ENCODE results near the gene PLD1. TPM values are rescaled to one million over a fixed set of nuclear protein-coding genes. Genes with fewer than 3 reads are reported as not detected.

The PLD1 gene
- total and polyA plus RNA-seq, 4 donors: 3.1 to 31.1 (median 12.2) TPM

- Histone ChIP-seq H3K9me3 (ENCODE audit: control insufficient read depth in 4 of 4, insufficient read depth in 3 of 4, low read length in 3 of 4) (no peaks in the 10 kb centered on the region), H3K27ac (ENCODE audit: low read depth in 1 of 2, low read length in 1 of 2) (peak overlapping the region in 1 of 2 donors; percentile 43), H3K4me3 (no peak overlapping the region), H3K27me3 (ENCODE audit: control insufficient read depth in 3 of 3, insufficient read depth in 3 of 3, low read length in 2 of 3) (no peaks in the 10 kb centered on the region), H3K4me1 (ENCODE audit: control insufficient read depth in 5 of 5, insufficient read depth in 5 of 5, low read length in 5 of 5) (peaks cover 0 to 16% (median 4%) of the 10 kb centered on the region in 5 donors), H3K9ac (ENCODE audit: insufficient read depth in 1 of 2, low read length in 2 of 2) (no peak overlapping the region), H3K36me3 (ENCODE audit: control insufficient read depth in 4 of 4, insufficient read depth in 4 of 4, low read length in 4 of 4) (no peaks in the 10 kb centered on the region)
- ATAC-seq (ENCODE audit: insufficient read depth, low FRiP score) (no peak), DNase-seq (no peak)
- TF ChIP-seq, protein P1, sequence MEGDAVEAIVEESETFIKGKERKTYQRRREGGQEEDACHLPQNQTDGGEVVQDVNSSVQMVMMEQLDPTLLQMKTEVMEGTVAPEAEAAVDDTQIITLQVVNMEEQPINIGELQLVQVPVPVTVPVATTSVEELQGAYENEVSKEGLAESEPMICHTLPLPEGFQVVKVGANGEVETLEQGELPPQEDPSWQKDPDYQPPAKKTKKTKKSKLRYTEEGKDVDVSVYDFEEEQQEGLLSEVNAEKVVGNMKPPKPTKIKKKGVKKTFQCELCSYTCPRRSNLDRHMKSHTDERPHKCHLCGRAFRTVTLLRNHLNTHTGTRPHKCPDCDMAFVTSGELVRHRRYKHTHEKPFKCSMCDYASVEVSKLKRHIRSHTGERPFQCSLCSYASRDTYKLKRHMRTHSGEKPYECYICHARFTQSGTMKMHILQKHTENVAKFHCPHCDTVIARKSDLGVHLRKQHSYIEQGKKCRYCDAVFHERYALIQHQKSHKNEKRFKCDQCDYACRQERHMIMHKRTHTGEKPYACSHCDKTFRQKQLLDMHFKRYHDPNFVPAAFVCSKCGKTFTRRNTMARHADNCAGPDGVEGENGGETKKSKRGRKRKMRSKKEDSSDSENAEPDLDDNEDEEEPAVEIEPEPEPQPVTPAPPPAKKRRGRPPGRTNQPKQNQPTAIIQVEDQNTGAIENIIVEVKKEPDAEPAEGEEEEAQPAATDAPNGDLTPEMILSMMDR (IDR thresholded peaks at IDR 0.05; ENCODE audit: control extremely low read depth, extremely low read depth): no peak
- WGBS, 2 donors: 78 to 84% methylated on average over 10 of the region's 10 CpGs
Measured at GRCh38 chr3:171649911-171650592, 160.2 kb downstream of the PLD1 start.

DNA sequence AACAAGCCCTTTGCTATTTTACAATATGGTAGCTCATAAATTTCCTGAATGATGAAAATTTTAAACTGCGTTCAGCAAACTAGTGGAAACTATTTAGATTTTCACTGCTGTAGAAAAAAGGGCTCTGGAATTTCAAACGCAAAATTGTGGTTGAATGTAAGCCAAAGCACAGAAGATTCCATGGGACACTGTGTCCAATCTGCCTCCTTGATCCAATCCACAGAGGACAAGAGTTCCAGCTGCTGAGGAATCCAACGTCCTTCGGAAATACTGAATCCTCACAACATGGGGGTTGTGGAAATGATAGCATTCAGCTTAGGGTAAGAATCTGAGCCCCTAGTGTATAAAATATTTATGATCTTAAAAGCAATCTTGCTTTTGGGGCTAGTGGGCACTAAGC is 161.0 kb downstream of the PLD1 start:
- ATAC-seq (ENCODE audit: insufficient read depth, low FRiP score): no peak
- Histone ChIP-seq H3K36me3 (ENCODE audit: control insufficient read depth in 4 of 4, insufficient read depth in 4 of 4, low read length in 4 of 4) (no peaks in the 10 kb centered on the region), H3K4me1 (ENCODE audit: control insufficient read depth in 5 of 5, insufficient read depth in 5 of 5, low read length in 5 of 5) (peaks cover 0 to 15% (median 0%) of the 10 kb centered on the region in 5 donors), H3K27ac (ENCODE audit: low read depth in 1 of 2, low read length in 1 of 2) (no peak overlapping the region), H3K27me3 (ENCODE audit: control insufficient read depth in 3 of 3, insufficient read depth in 3 of 3, low read length in 2 of 3) (no peaks in the 10 kb centered on the region), H3K4me3 (no peak overlapping the region), H3K9me3 (ENCODE audit: control insufficient read depth in 4 of 4, insufficient read depth in 3 of 4, low read length in 3 of 4) (no peaks in the 10 kb centered on the region), H3K9ac (ENCODE audit: insufficient read depth in 1 of 2, low read length in 2 of 2) (no peak overlapping the region)
- 81 to 89% methylated on average over 4 of the region's 4 CpGs for WGBS, 2 donors
- DNase-seq: peak in 2 of 3 donors; percentile 9 to 11
- TF ChIP-seq, protein P1 (IDR thresholded peaks at IDR 0.05; ENCODE audit: control extremely low read depth, extremely low read depth): no peak

DNA sequence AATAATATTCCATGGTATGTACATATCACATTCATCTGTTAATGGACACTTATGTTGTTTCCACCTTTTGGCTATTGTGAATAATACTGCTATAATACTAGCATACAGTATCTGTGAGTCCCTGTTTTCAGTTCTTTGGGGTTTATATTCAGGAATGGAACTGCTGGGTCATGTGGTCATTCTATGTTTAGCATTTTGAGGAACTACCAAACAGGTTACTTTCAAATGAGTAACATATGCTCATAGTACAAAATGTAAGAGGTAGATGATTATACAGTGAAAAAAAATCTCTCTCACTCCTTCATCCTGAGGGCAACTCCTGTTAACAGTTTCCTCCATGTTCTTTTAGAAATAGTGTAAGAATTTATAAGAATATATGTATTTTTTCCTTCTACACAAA is 162.2 kb downstream of the PLD1 start:
- no peak overlapping the region for H3K27ac ChIP-seq (ENCODE audit: low read depth in 1 of 2, low read length in 1 of 2)
- no peak for ATAC-seq (ENCODE audit: insufficient read depth, low FRiP score)

More for the DNA sequence above, 162.2 kb downstream of the PLD1 start:
- no peaks in the 10 kb centered on the region for H3K36me3 ChIP-seq (ENCODE audit: control insufficient read depth in 4 of 4, insufficient read depth in 4 of 4, low read length in 4 of 4)
- H3K9me3 ChIP-seq (ENCODE audit: control insufficient read depth in 4 of 4, insufficient read depth in 3 of 4, low read length in 3 of 4): no peaks in the 10 kb centered on the region
- no peak for DNase-seq
- H3K9ac ChIP-seq (ENCODE audit: insufficient read depth in 1 of 2, low read length in 2 of 2): no peak overlapping the region
- H3K27me3 ChIP-seq (ENCODE audit: control insufficient read depth in 3 of 3, insufficient read depth in 3 of 3, low read length in 2 of 3): no peaks in the 10 kb centered on the region
- TF ChIP-seq, protein P1 (IDR thresholded peaks at IDR 0.05; ENCODE audit: control extremely low read depth, extremely low read depth): no peak
- H3K4me1 ChIP-seq (ENCODE audit: control insufficient read depth in 5 of 5, insufficient read depth in 5 of 5, low read length in 5 of 5): peaks cover 0 to 15% (median 0%) of the 10 kb centered on the region in 5 donors
- H3K4me3 ChIP-seq: no peak overlapping the region
